K562 (cell line): Measurements from ENCODE around the gene GJA9. TPM values are rescaled to one million over a fixed set of nuclear protein-coding genes. Genes with fewer than 3 reads are reported as not detected.

Source experiments
- ATAC-seq: fragments of 200-7000 bp; cut with Tn5 transposase; 3 replicates; pipeline ENCODE4 v1.9.1; 2020; ENCODE audit warnings: moderate library complexity
- BruUV-seq: library from RNA; stranded (reverse); fragments of 400-500 nt; replicated peaks from 2 replicates; lab custom pipeline; 2021; lab: Mats Ljungman, UMichigan
- CTCF ChIA-PET: fragments of 300-600 bp; formaldehyde crosslinking; extraction: SDS; loops from one replicate; lab custom pipeline; 2021; ENCODE audit warnings: low intra/inter-chr PET ratio; lab: Yijun Ruan, JAX
- POLR2A ChIA-PET: fragments of 300-600, 350-650 bp; sonication (Branson Sonifier 250); formaldehyde crosslinking; extraction: SDS; loops from one replicate; lab custom pipeline; 2021; ENCODE audit warnings: antibody characterized with exemption, inconsistent platforms; lab: Yijun Ruan, JAX
- DNase-seq, 4 experiments: peaks; one replicate each; pipeline versions ENCODE4 v3.0.0 to v3.0.0-alpha.2; 2011 to 2018; ENCODE audit warnings: low spot score in 3 of 4, mixed read lengths in 3 of 4; ENCODE audit errors: extremely low read depth in 1 of 4
- FAIRE-seq: peaks from 2 replicates; lab custom pipeline; 2011; peaks lifted over from hg19 to GRCh38; lab: Jason Lieb, UNC
- H2AFZ ChIP-seq: 2 replicates; pipeline ENCODE4 v1.6.0; 2011; ENCODE audit warnings: low read depth, low read length, control low read depth, inconsistent platforms
- H3K27ac ChIP-seq: fragments of 200-600 bp; 3 replicates; pipeline ENCODE4 v1.8.0; 2011; ENCODE audit warnings: low read depth, mild to moderate bottlenecking, control low read depth, inconsistent platforms, low read length, moderate library complexity, mixed read lengths; ENCODE audit errors: extremely low read depth
- H3K27me3 ChIP-seq, 2 experiments: fragments of 300-600 bp in 1 of 2; 2 replicates in 1 of 2; 3 replicates in 1 of 2; pipeline versions ENCODE4 v1.6.0 to v1.8.0; 2011; ENCODE audit warnings: inconsistent platforms in 2 of 2, low read length in 2 of 2, mild to moderate bottlenecking in 1 of 2, mixed read lengths in 1 of 2, moderate library complexity in 1 of 2; ENCODE audit not compliant: control insufficient read depth in 2 of 2, insufficient read depth in 2 of 2
- H3K36me3 ChIP-seq: fragments of 300-600 bp; 3 replicates; pipeline ENCODE4 v1.8.0; 2011; ENCODE audit warnings: mild to moderate bottlenecking, low read length, inconsistent platforms; ENCODE audit not compliant: control insufficient read depth, insufficient read depth
- H3K4me1 ChIP-seq, 2 experiments: fragments of 200-600 bp in 1 of 2; replicated peaks in 1 of 2; 2 replicates in 1 of 2; 3 replicates in 1 of 2; pipeline versions ENCODE4 v1.5.1 to v1.8.0; 2011; ENCODE audit warnings: inconsistent platforms in 2 of 2, low read length in 2 of 2, mild to moderate bottlenecking in 1 of 2, mixed read lengths in 1 of 2, moderate library complexity in 1 of 2; ENCODE audit not compliant: control insufficient read depth in 2 of 2, insufficient read depth in 2 of 2
- H3K4me2 ChIP-seq: 2 replicates; pipeline ENCODE4 v1.6.1; 2011; ENCODE audit warnings: low read length, control low read depth, inconsistent platforms, mixed read lengths; ENCODE audit not compliant: insufficient read depth
- H3K4me3 ChIP-seq: fragments of 200-600 bp; sonication (generic), shearing (Covaris generic); 2 replicates; pipeline ENCODE4 v1.5.1; 2016; ENCODE audit warnings: control low read depth, inconsistent platforms
- H3K79me2 ChIP-seq: fragments of 200-600 bp; 3 replicates; pipeline ENCODE4 v1.8.0; 2011; ENCODE audit warnings: low read length, inconsistent platforms; ENCODE audit not compliant: control insufficient read depth, insufficient read depth
- H3K9ac ChIP-seq, 2 experiments: 2 replicates each; pipeline versions ENCODE4 v1.6.0 to v1.6.1; 2011; ENCODE audit warnings: low read depth in 2 of 2, low read length in 2 of 2, control low read depth in 1 of 2, inconsistent platforms in 1 of 2, mild to moderate bottlenecking in 1 of 2, mixed read lengths in 1 of 2; ENCODE audit not compliant: insufficient read depth in 1 of 2
- H3K9me1 ChIP-seq: one replicate; pipeline ENCODE4 v1.6.0; 2011; ENCODE audit warnings: inconsistent platforms, mild to moderate bottlenecking, low read length, moderate library complexity; ENCODE audit not compliant: control insufficient read depth, insufficient read depth
- H3K9me3 ChIP-seq: replicated peaks from 2 replicates; pipeline ENCODE4 v1.5.1; 2011; ENCODE audit warnings: low read depth, low read length, inconsistent platforms; ENCODE audit not compliant: control insufficient read depth, insufficient read depth
- H4K20me1 ChIP-seq: replicated peaks from 2 replicates; pipeline ENCODE4 v1.6.1; 2011; ENCODE audit warnings: low read length, inconsistent platforms, mixed read lengths; ENCODE audit not compliant: control insufficient read depth, insufficient read depth
- ATF3 ChIP-seq, 2 experiments: fragments of 450-650 bp in 1 of 2; sonication (generic) in 1 of 2; formaldehyde crosslinking in 1 of 2; IDR thresholded peaks in 1 of 2; conservative IDR thresholded peaks in 1 of 2; 2 replicates each; pipeline versions ENCODE4 v1.6.1 to v1.8.1; 2016 to 2023; ENCODE audit warnings: mild to moderate bottlenecking in 2 of 2, moderate library complexity in 2 of 2, inconsistent platforms in 1 of 2, missing genetic modification reagents in 1 of 2
- CEBPB ChIP-seq: fragments of 450-650 bp; IDR thresholded peaks from 2 replicates; pipeline ENCODE4 v1.6.1; 2016; ENCODE audit warnings: missing genetic modification characterization, missing compliant biosample characterization
- EGR1 ChIP-seq: fragments of 450-650 bp; conservative IDR thresholded peaks from 2 replicates; pipeline ENCODE4 v1.6.1; 2017; ENCODE audit warnings: mild to moderate bottlenecking
- MEIS2 ChIP-seq: fragments of 450-650 bp; IDR thresholded peaks from 2 replicates; pipeline ENCODE4 v1.6.1; 2014; ENCODE audit warnings: mild to moderate bottlenecking; ENCODE audit not compliant: partially characterized antibody
- PKNOX1 ChIP-seq: fragments of 450-650 bp; IDR thresholded peaks from 2 replicates; pipeline ENCODE4 v1.6.1; 2016
- RAD21 ChIP-seq, 2 experiments: fragments of 250-450 bp in 1 of 2; fragments of 450-650 bp in 1 of 2; sonication (Bioruptor Pico) in 1 of 2; formaldehyde crosslinking in 1 of 2; IDR thresholded peaks in 1 of 2; conservative IDR thresholded peaks in 1 of 2; 2 replicates each; pipeline versions ENCODE4 v1.4.0 to v1.8.0; 2020 to 2022; ENCODE audit warnings: mild to moderate bottlenecking in 2 of 2, moderate library complexity in 1 of 2
- SMARCA4 ChIP-seq: fragments of 450-650 bp; IDR thresholded peaks from 2 replicates; pipeline ENCODE4 v1.6.1; 2016
- ZSCAN29 ChIP-seq: fragments of 450-650 bp; IDR thresholded peaks from 2 replicates; pipeline ENCODE4 v1.6.1; 2017
- WGBS: fragments of 100-300 bp; shearing (Covaris generic); methylation state at CpG from one replicate; pipeline ENCODE4 v1.1.6; 2016; ENCODE audit warnings: low coverage, mixed read lengths; ENCODE audit not compliant: insufficient coverage; ENCODE audit errors: missing lambda C conversion rate; 5-methylcytosine and 5-hydroxymethylcytosine counted together
- in situ Hi-C: fragments of 300-500 bp; cut with MboI; formaldehyde crosslinking; loops from 4 replicates; pipeline ENCODE4 v1.15.0; 2018; ENCODE audit warnings: inconsistent platforms, mixed read lengths
- intact Hi-C: fragments of 100-400 bp; cut with micrococcal nuclease; formaldehyde crosslinking; loops from 2 replicates; pipeline ENCODE4 v1.14.2; 2022
- polyA plus RNA-seq, 8 experiments: library from polyadenylated mRNA; depleted of rRNA in 4 of 8; stranded (reverse) in 5 of 8; unstranded in 3 of 8; fragments of >200 nt; fragmentation: Nextera tagmentation in 2 of 8; fragmentation: Illumina TruSeq in 1 of 8; extraction: Ambion mirVana in 2 of 8; extraction: Trizol in 1 of 8; gene quantifications; 2 replicates each; pipeline versions ENCODE4 v1.2.1 to v1.2.3, GENCODE V29; 2011 to 2014; ENCODE audit warnings: inconsistent platforms in 1 of 8, missing spikeins in 1 of 8
- total RNA-seq, 7 experiments: library from RNA; depleted of rRNA in 6 of 7; stranded (reverse); fragments of >200 nt in 6 of 7; fragmentation: Illumina TruSeq in 2 of 7; extraction: Trizol in 2 of 7; gene quantifications; 2 replicates each; pipeline versions ENCODE4 v1.2.1 to v1.2.3, GENCODE V29; 2011 to 2021; ENCODE audit warnings: low replicate concordance in 1 of 7
- TF ChIP-seq, protein P1 (sequence below), 2 experiments: fragments of 450-650 bp; formaldehyde crosslinking in 1 of 2; IDR thresholded peaks; 2 replicates each; pipeline versions ENCODE4 v1.4.0 to v1.6.1; 2014 to 2020; ENCODE audit warnings: mild to moderate bottlenecking in 2 of 2, borderline replicate concordance in 1 of 2, low read depth in 1 of 2

The GJA9 gene
- total and polyA plus RNA-seq, 9 of the 15 experiments (the other 6 are each of a cell fraction or from before 2014, with no cell fraction given), result not detected

GRCh38 chr1:38923607-38924006 lies 42.2 kb upstream of the GJA9 start (continued):
- peak; percentile 69 for TF ChIP-seq MEIS2
- TF ChIP-seq SMARCA4, result no peak
- peak; percentile 60 for TF ChIP-seq PKNOX1
- TF ChIP-seq EGR1, result peak; percentile 77

DNA sequence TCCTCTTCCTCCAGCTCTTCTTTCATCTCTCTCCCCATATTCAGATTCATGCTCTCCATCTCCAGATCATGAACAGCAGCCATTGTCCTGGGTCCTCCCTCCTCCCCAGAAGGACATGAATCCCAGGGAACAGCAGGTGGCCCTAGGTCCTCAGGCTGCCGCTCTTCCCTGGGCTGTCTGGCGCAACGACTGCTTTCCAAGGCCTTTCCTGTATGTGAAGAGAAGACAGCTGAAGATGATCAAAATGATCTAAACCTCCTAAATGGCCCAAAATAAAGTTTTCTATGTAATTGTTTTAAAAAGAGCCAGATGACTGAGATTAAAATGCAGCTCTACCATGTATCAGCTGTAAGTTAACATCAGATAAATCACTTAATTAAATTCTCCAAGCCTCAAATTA lies 37.7 kb upstream of the GJA9 start:
- no TSS peak for BruUV-seq
- Histone ChIP-seq H3K4me1 (peaks cover 22 to 28% of the 10 kb centered on the region in 2 experiments; a peak in 4 of 5 replicates), H3K4me3 (no peak overlapping the region), H3K9ac (no peak overlapping the region), H3K79me2 (no peaks in the 10 kb centered on the region), H3K27ac (no peak overlapping the region), H3K4me2 (no peak overlapping the region), H3K9me1 (no peaks in the 10 kb centered on the region), H2AFZ (peak overlapping the region; percentile 73; the same call in 1 of the 2 replicates), H3K36me3 (no peaks in the 10 kb centered on the region), H3K9me3 (no peaks in the 10 kb centered on the region), H4K20me1 (no peaks in the 10 kb centered on the region), H3K27me3 (no peaks in the 10 kb centered on the region)
- in situ Hi-C loops (no loop called here), intact Hi-C loops (loop anchor here (2.0 kb wide), 2 partner anchors 50 to 174 kb away; no protein-coding TSS in a partner anchor)
- WGBS, result 58% methylated on average over 3 of the region's 3 CpGs
- POLR2A ChIA-PET, result interaction anchor here (0.7 to 1.3 kb wide), 4 partner anchors 10 to 20 kb away, joined by 3 to 4 read pairs (median 3); no protein-coding TSS in a partner anchor
- DNase-seq (peak in 1 of 4 experiments; percentile 23), ATAC-seq (peak; percentile 48), FAIRE-seq (no peak)
- CTCF ChIA-PET, result no interaction called here
- TF ChIP-seq, protein P1, sequence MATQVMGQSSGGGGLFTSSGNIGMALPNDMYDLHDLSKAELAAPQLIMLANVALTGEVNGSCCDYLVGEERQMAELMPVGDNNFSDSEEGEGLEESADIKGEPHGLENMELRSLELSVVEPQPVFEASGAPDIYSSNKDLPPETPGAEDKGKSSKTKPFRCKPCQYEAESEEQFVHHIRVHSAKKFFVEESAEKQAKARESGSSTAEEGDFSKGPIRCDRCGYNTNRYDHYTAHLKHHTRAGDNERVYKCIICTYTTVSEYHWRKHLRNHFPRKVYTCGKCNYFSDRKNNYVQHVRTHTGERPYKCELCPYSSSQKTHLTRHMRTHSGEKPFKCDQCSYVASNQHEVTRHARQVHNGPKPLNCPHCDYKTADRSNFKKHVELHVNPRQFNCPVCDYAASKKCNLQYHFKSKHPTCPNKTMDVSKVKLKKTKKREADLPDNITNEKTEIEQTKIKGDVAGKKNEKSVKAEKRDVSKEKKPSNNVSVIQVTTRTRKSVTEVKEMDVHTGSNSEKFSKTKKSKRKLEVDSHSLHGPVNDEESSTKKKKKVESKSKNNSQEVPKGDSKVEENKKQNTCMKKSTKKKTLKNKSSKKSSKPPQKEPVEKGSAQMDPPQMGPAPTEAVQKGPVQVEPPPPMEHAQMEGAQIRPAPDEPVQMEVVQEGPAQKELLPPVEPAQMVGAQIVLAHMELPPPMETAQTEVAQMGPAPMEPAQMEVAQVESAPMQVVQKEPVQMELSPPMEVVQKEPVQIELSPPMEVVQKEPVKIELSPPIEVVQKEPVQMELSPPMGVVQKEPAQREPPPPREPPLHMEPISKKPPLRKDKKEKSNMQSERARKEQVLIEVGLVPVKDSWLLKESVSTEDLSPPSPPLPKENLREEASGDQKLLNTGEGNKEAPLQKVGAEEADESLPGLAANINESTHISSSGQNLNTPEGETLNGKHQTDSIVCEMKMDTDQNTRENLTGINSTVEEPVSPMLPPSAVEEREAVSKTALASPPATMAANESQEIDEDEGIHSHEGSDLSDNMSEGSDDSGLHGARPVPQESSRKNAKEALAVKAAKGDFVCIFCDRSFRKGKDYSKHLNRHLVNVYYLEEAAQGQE (IDR thresholded peaks at IDR 0.05; ENCODE audit: borderline replicate concordance), result peak; percentile 50; the same call in 1 of the 2 replicates
- TF ChIP-seq, protein P1 (CRISPR knock-in tag; IDR thresholded peaks at IDR 0.05; ENCODE audit: low read depth), result no peak
- no peak for TF ChIP-seq ZSCAN29
- TF ChIP-seq ATF3 (IDR thresholded peaks at IDR 0.05), result no peak
- no peak for TF ChIP-seq ATF3 (CRISPR knock-in tag; conservative IDR thresholded peaks at IDR 0.05)
- peak in 1 of 2 experiments; percentile 42; a peak in 1 of 4 replicates for TF ChIP-seq RAD21 (CRISPR knock-in tag; conservative IDR thresholded peaks at IDR 0.05 in 1 of 2, IDR thresholded peaks at IDR 0.05 in 1 of 2)
- TF ChIP-seq CEBPB (tag), result peak; percentile 20; the same call in 1 of the 2 replicates
